Chondrocyte (in vitro differentiated cells): ENCODE data around the gene SPDEF. TPM values are rescaled to one million over a fixed set of nuclear protein-coding genes. Genes with fewer than 3 reads are reported as not detected.

Source experiments
- DNase-seq: peaks from one replicate; pipeline ENCODE4 v3.0.0; 2021; ENCODE audit warnings: mixed read lengths, low spot score
- H3K27ac Mint-ChIP-seq: one replicate; pipeline ENCODE4 v1.8.0; 2021; ENCODE audit warnings: mild to moderate bottlenecking, moderate library complexity, mixed read lengths; ENCODE audit not compliant: unreplicated experiment
- H3K27me3 Mint-ChIP-seq: 2 replicates; pipeline ENCODE4 v1.8.0; 2021; ENCODE audit warnings: low read depth, mixed read lengths
- H3K36me3 Mint-ChIP-seq: 2 replicates; pipeline ENCODE4 v1.8.0; 2021; ENCODE audit warnings: low read depth, mixed read lengths
- H3K4me1 Mint-ChIP-seq: 2 replicates; pipeline ENCODE4 v1.8.0; 2021; ENCODE audit warnings: low read depth, mild to moderate bottlenecking, mixed read lengths
- H3K4me3 Mint-ChIP-seq: one replicate; pipeline ENCODE4 v1.8.0; 2021; ENCODE audit warnings: mild to moderate bottlenecking, moderate library complexity, mixed read lengths; ENCODE audit not compliant: unreplicated experiment
- H3K9me3 Mint-ChIP-seq: 2 replicates; pipeline ENCODE4 v1.8.0; 2021; ENCODE audit warnings: low read depth, mixed read lengths
- CTCF ChIP-seq: fragments of 200-600 bp; sonication (generic); IDR thresholded peaks from 2 replicates; pipeline ENCODE4 v1.5.0; 2021; ENCODE audit warnings: antibody characterized with exemption, mild to moderate bottlenecking, moderate library complexity
- total RNA-seq: library from RNA; stranded (reverse); gene quantifications from 3 replicates; pipeline ENCODE4 v1.2.1, GENCODE V29; 2021

The SPDEF gene
- total RNA-seq, 1 donor from 2014 or later = 0.10 TPM

GRCh38 chr6:34557228-34557627 lies 1.1 kb upstream of the SPDEF start:
- TF ChIP-seq CTCF = no peak
- H3K27me3 Mint-ChIP-seq = no peaks in the 10 kb centered on the region
- no peak overlapping the region for H3K27ac Mint-ChIP-seq
- no peak overlapping the region for H3K4me3 Mint-ChIP-seq
- no peaks in the 10 kb centered on the region for H3K9me3 Mint-ChIP-seq
- no peak for DNase-seq
- no peaks in the 10 kb centered on the region for H3K36me3 Mint-ChIP-seq
- no peaks in the 10 kb centered on the region for H3K4me1 Mint-ChIP-seq

GRCh38 chr6:34556493-34556892 lies 364 bp upstream of the SPDEF start:
- no peak for TF ChIP-seq CTCF
- H3K27ac Mint-ChIP-seq = no peak overlapping the region
- H3K4me3 Mint-ChIP-seq = no peak overlapping the region
- H3K9me3 Mint-ChIP-seq = no peaks in the 10 kb centered on the region
- no peaks in the 10 kb centered on the region for H3K36me3 Mint-ChIP-seq
- H3K4me1 Mint-ChIP-seq = no peaks in the 10 kb centered on the region
- H3K27me3 Mint-ChIP-seq = no peaks in the 10 kb centered on the region
- no peak for DNase-seq

- TF ChIP-seq CTCF = no peak
- no peaks in the 10 kb centered on the region for H3K36me3 Mint-ChIP-seq
- H3K9me3 Mint-ChIP-seq = no peaks in the 10 kb centered on the region
- no peaks in the 10 kb centered on the region for H3K27me3 Mint-ChIP-seq
- no peak overlapping the region for H3K4me3 Mint-ChIP-seq
- H3K27ac Mint-ChIP-seq = no peak overlapping the region
- no peak for DNase-seq
- H3K4me1 Mint-ChIP-seq = no peaks in the 10 kb centered on the region
These were observed 801 bp downstream of the SPDEF start for GRCh38 chr6:34555328-34555727.

- no peaks in the 10 kb centered on the region for H3K27me3 Mint-ChIP-seq
- no peaks in the 10 kb centered on the region for H3K9me3 Mint-ChIP-seq
- H3K4me1 Mint-ChIP-seq = no peaks in the 10 kb centered on the region
- no peak for DNase-seq
- H3K36me3 Mint-ChIP-seq = no peaks in the 10 kb centered on the region
- TF ChIP-seq CTCF = no peak
- no peak overlapping the region for H3K4me3 Mint-ChIP-seq
- no peak overlapping the region for H3K27ac Mint-ChIP-seq
These were observed 1.2 kb downstream of the SPDEF start for GRCh38 chr6:34555007-34555322.

- DNase-seq = no peak
- H3K27me3 Mint-ChIP-seq = no peaks in the 10 kb centered on the region
- H3K4me3 Mint-ChIP-seq = no peak overlapping the region
- no peak overlapping the region for H3K27ac Mint-ChIP-seq
- H3K36me3 Mint-ChIP-seq = no peaks in the 10 kb centered on the region
- no peaks in the 10 kb centered on the region for H3K4me1 Mint-ChIP-seq
- no peak for TF ChIP-seq CTCF
- no peaks in the 10 kb centered on the region for H3K9me3 Mint-ChIP-seq
These were observed 1.7 kb downstream of the SPDEF start for GRCh38 chr6:34554291-34555006.
